HepG2 (cell line): ENCODE measurements around the gene SGSH. TPM values are rescaled to one million over a fixed set of nuclear protein-coding genes. Genes with fewer than 3 reads are reported as not detected.

Experiments
- ARID2 ChIP-seq: sonication (generic); formaldehyde crosslinking; IDR thresholded peaks from 2 replicates; pipeline ENCODE4 v1.8.1; 2022; ENCODE audit warnings: mild to moderate bottlenecking, missing genetic modification reagents, borderline replicate concordance
- ATF7-NPFF ChIP-seq: sonication (generic); formaldehyde crosslinking; IDR thresholded peaks from 2 replicates; pipeline ENCODE4 v1.8.1; 2023; ENCODE audit warnings: mild to moderate bottlenecking, low read depth, missing genetic modification reagents, moderate library complexity
- FOXM1 ChIP-seq: sonication (generic); formaldehyde crosslinking; IDR thresholded peaks from 2 replicates; pipeline ENCODE4 v1.5.0; 2020; ENCODE audit warnings: missing genetic modification reagents
- KDM5B ChIP-seq: sonication (generic); formaldehyde crosslinking; IDR thresholded peaks from 2 replicates; pipeline ENCODE4 v1.4.0; 2020; ENCODE audit warnings: missing genetic modification reagents, mild to moderate bottlenecking, borderline replicate concordance
- NKX3-1 ChIP-seq: sonication (generic); formaldehyde crosslinking; IDR thresholded peaks from 2 replicates; pipeline ENCODE4 v1.5.0; 2020; ENCODE audit warnings: missing genetic modification reagents
- PRDM10 ChIP-seq: sonication (generic); formaldehyde crosslinking; IDR thresholded peaks from 2 replicates; pipeline ENCODE4 v1.4.0; 2020; ENCODE audit warnings: low read depth, missing genetic modification reagents
- RFXAP ChIP-seq: sonication (generic); formaldehyde crosslinking; IDR thresholded peaks from 2 replicates; pipeline ENCODE4 v1.4.0; 2020; ENCODE audit warnings: missing genetic modification reagents, borderline replicate concordance
- SOX5 ChIP-seq: IDR thresholded peaks from 2 replicates; pipeline ENCODE4 v1.6.1; 2016; ENCODE audit warnings: borderline replicate concordance
- YEATS4 ChIP-seq: sonication (generic); formaldehyde crosslinking; IDR thresholded peaks from 2 replicates; pipeline ENCODE4 v1.4.0; 2020; ENCODE audit warnings: missing genetic modification reagents, borderline replicate concordance
- ZBTB4 ChIP-seq: sonication (generic); formaldehyde crosslinking; IDR thresholded peaks from 2 replicates; pipeline ENCODE4 v1.4.0; 2020; ENCODE audit warnings: missing genetic modification reagents, mild to moderate bottlenecking, borderline replicate concordance
- ZNF34 ChIP-seq: sonication (generic); formaldehyde crosslinking; IDR thresholded peaks from 2 replicates; pipeline ENCODE4 v1.4.0; 2020; ENCODE audit warnings: mild to moderate bottlenecking, missing genetic modification reagents, borderline replicate concordance
- ZNF343 ChIP-seq: sonication (generic); formaldehyde crosslinking; IDR thresholded peaks from 2 replicates; pipeline ENCODE4 v1.4.0; 2020; ENCODE audit warnings: mild to moderate bottlenecking, missing genetic modification reagents
- polyA plus RNA-seq, 8 experiments: library from polyadenylated mRNA; depleted of rRNA in 3 of 8; stranded (reverse) in 7 of 8; unstranded in 1 of 8; fragments of >200 nt; fragmentation: Illumina TruSeq in 4 of 8; extraction: Trizol in 4 of 8; gene quantifications; 2 replicates each; pipeline versions ENCODE4 v1.2.1 to v1.2.3, GENCODE V29; 2011 to 2016; ENCODE audit warnings: low read depth in 4 of 8, missing spikeins in 1 of 8, mixed read lengths in 1 of 8; ENCODE audit not compliant: insufficient read depth in 1 of 8
- total RNA-seq, 5 experiments: library from RNA; depleted of rRNA; stranded (reverse); fragments of >200 nt; fragmentation: Illumina TruSeq; extraction: Trizol; gene quantifications; 2 replicates each; pipeline ENCODE4 v1.2.3, GENCODE V29; 2016; ENCODE audit warnings: low read depth in 1 of 5
- TF ChIP-seq, protein P1 (sequence below): sonication (generic); formaldehyde crosslinking; IDR thresholded peaks from 2 replicates; pipeline ENCODE4 v1.5.0; 2020; ENCODE audit warnings: missing genetic modification reagents
- TF ChIP-seq, protein P2 (sequence below): sonication (generic); formaldehyde crosslinking; IDR thresholded peaks from 2 replicates; pipeline ENCODE4 v1.8.0; 2022; ENCODE audit warnings: mild to moderate bottlenecking, missing genetic modification reagents, moderate library complexity
- TF ChIP-seq, protein P3 (sequence below): IDR thresholded peaks from 2 replicates; pipeline ENCODE4 v1.6.1; 2012; ENCODE audit warnings: inconsistent platforms

The SGSH gene
- total and polyA plus RNA-seq, 2 of the 13 experiments (the other 11 are each of a cell fraction or from before 2014, with no cell fraction given) = 12.2 to 17.6 TPM

DNA sequence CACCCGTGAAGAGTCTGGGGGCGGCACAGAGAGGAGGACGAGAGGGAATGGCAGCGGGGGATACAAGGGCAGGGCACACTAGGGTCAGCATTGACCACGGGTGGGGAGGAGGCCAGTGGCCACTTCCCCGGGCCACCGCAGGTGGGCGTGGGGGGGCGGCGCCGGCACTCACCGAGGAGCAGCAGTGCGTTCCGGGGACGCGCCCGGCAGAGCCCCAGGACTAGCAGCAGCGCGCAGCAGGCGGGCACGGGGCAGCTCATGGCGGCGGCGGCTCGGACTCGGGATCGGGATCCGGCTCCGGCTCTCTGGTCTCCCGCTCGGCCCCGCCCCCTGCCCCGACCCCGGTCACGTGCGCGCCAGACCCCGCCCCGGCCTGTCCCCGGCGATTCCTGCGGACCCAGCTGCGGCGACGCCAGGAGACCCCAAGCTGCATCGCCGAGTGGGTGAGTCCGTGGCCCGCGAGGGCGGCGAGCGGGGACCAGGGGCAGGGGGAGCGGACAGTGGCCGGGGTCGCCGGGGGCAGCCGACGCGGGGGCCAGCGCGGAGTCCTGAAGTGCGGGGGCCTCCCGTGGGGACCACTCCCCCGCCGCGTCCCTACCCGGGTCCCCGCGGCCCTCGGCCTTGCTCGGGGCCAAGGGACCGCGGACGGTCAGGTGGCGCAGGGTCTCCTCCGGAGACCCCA lies at the start of gene SGSH, which contains the start of gene SLC26A11 (continued):
- no peak for TF ChIP-seq PRDM10 (CRISPR knock-in tag)
- TF ChIP-seq RFXAP (CRISPR knock-in tag) = peak; percentile 48; the same call in 1 of the 2 replicates
- TF ChIP-seq ZNF34 (CRISPR knock-in tag) = 0 out of 2 replicates have a peak, but pooled peaks have one; percentile 66
- TF ChIP-seq KDM5B (CRISPR knock-in tag) = peak; percentile 80
- peak; percentile 64 for TF ChIP-seq ATF7-NPFF (CRISPR knock-in tag)
- TF ChIP-seq NKX3-1 (CRISPR knock-in tag) = peak; percentile 49; the same call in 1 of the 2 replicates
- TF ChIP-seq FOXM1 (CRISPR knock-in tag) = no peak
- TF ChIP-seq ZBTB4 (CRISPR knock-in tag) = peak; percentile 53; the same call in 1 of the 2 replicates
- no peak for TF ChIP-seq ARID2 (CRISPR knock-in tag)
- 0 out of 2 replicates have a peak, but pooled peaks have one; percentile 8 for TF ChIP-seq SOX5 (CRISPR knock-in tag)
- TF ChIP-seq YEATS4 (CRISPR knock-in tag) = peak; percentile 51; the same call in 1 of the 2 replicates
- TF ChIP-seq ZNF343 (CRISPR knock-in tag) = peak; percentile 86
- TF ChIP-seq, protein P1, sequence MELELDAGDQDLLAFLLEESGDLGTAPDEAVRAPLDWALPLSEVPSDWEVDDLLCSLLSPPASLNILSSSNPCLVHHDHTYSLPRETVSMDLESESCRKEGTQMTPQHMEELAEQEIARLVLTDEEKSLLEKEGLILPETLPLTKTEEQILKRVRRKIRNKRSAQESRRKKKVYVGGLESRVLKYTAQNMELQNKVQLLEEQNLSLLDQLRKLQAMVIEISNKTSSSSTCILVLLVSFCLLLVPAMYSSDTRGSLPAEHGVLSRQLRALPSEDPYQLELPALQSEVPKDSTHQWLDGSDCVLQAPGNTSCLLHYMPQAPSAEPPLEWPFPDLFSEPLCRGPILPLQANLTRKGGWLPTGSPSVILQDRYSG (CRISPR knock-in tag) = 0 out of 2 replicates have a peak, but pooled peaks have one; percentile 35
- TF ChIP-seq, protein P2, sequence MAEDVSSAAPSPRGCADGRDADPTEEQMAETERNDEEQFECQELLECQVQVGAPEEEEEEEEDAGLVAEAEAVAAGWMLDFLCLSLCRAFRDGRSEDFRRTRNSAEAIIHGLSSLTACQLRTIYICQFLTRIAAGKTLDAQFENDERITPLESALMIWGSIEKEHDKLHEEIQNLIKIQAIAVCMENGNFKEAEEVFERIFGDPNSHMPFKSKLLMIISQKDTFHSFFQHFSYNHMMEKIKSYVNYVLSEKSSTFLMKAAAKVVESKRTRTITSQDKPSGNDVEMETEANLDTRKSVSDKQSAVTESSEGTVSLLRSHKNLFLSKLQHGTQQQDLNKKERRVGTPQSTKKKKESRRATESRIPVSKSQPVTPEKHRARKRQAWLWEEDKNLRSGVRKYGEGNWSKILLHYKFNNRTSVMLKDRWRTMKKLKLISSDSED (CRISPR knock-in tag) = peak; percentile 62; the same call in 1 of the 2 replicates
- TF ChIP-seq, protein P3, sequence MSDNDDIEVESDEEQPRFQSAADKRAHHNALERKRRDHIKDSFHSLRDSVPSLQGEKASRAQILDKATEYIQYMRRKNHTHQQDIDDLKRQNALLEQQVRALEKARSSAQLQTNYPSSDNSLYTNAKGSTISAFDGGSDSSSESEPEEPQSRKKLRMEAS = peak; percentile 59
